ENCODE measurements around the gene ELMOD2.
"Not testable (repeated sequence)": the region's sequence is repeated elsewhere in the genome, so short reads cannot be mapped to it uniquely, and the experiment has no call there.

ELMOD2 gene

GRCh38 chr4:140523857-140524742, at the start of gene ELMOD2:
TSS of gene ELMOD2 (plus strand) at chr4:140524168. CDS start at chr4:140525429, 1,261 bp downstream.
- peak; percentile 98 for DNase-seq

DNA sequence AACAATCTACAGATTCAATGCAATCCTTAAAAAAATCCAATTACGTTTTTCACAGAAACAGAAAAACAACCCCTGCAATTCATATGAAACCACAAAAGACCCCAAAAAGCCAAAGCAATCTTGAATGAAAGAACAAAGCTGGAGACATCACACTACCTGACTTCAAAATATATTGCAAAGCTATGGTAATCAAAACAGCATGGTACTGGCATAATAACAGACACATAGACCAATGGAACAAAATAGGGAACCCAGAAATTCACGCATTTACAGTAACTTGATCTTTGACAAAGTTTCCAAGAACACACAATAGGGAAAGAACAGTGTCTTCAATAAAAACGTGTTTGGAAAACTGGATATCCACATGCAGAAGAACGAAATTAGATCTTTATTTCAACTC, 40.5 kb upstream of the ELMOD2 start:
- DNase-seq: no peak

DNA sequence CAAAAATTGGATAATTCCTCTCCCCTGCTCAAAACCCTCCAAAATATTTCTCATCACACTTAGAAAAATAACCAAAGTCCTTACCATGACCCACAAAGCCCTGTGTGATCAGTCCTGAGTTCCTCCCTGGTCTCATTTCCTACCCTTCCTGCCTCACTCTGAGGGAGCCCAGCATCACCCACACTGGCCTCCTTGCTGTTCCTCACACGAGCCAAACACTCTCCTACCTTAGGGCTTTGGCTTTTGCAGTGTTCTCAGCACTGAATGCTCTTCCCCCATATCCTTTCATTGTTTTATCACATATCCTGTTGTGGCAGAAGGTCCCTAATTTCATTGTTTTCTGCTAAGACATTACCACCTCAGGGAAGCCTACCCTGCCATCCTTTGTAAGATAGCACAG, 38.0 kb upstream of the ELMOD2 start:
- peak; percentile 0 for DNase-seq

DNA sequence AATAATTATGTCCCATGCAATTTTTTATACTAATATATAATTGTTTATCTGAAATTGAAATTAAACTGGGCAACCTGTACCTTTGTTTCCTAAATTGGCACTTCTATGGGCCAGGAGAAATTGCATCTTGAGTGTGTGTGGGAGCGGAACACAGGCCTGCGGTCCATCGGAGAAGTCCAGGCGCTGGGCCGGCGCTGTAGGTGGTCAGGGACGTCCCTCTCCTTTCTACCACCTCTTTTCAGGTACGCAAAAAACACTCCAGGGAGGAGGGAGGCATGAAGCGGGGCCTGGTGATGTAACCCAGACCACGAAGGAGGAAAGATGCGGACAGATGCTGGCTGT, 26.6 kb upstream of the ELMOD2 start:
- no peak for DNase-seq

GRCh38 chr4:140497747-140498636, 26.0 kb upstream of the ELMOD2 start, which contains the start of gene MGAT4D:
TSS of gene MGAT4D (minus strand) at chr4:140498293. CDS start at chr4:140498222, 71 bp downstream.
- DNase-seq: no peak

DNA sequence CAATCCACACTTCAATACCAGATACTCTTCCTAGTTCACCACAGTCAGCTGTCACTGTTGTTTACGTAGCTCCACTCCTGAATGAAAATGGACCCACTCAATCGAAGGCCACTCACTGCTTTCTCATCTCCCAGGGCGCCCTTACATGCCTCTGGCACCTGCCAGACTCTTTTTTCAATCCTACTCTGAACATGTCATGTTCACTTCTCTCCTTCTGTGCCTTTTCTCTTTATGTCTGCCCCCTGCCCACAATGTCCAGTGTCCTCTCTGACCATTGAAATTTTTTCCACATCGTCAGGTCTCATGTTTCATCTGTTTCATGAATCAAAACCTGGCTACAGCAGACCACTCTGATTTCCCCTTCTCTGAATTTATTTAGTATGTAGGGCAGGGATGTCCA, 24.6 kb upstream of the ELMOD2 start:
- DNase-seq: no peak

- DNase-seq: no peak
Observed at GRCh38 chr4:140504261-140504660, 19.7 kb upstream of the ELMOD2 start.

DNA sequence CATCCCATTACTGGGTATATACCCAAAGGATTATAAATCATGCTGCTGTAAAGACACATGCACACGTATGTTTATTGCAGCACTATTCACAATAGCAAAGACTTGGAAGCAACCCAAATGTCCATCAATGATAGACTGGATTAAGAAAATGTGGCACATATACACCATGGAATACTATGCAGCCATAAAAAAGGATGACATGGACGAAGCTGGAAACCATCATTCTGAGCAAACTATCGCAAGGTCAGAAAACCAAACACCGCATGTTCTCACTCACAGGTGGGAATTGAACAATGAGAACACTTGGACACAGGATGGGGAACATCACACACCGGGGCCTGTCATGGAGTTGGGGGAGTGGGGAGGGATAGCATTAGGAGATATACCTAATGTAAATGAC, 10.2 kb upstream of the ELMOD2 start:
- not testable (repeated sequence) for DNase-seq

DNA sequence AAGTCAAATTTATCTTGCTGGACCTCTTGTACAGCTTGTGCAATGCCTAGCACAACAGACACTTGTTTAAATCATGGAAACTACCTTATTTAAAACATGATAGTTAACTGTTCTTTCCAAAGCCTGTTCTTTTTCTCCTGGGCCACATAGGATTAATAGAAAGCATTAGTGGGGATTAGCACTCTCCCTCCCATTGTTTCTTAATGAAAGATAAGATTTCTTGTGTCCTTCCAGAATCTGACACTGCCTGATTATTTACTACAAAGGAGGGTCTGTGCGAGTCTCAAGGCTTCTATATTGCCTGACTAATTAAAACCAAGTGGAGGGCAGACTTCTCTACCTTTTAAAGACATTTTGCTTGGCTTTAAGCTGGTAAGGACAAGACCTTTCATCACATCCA, 8.5 kb upstream of the ELMOD2 start:
- no peak for DNase-seq

DNA sequence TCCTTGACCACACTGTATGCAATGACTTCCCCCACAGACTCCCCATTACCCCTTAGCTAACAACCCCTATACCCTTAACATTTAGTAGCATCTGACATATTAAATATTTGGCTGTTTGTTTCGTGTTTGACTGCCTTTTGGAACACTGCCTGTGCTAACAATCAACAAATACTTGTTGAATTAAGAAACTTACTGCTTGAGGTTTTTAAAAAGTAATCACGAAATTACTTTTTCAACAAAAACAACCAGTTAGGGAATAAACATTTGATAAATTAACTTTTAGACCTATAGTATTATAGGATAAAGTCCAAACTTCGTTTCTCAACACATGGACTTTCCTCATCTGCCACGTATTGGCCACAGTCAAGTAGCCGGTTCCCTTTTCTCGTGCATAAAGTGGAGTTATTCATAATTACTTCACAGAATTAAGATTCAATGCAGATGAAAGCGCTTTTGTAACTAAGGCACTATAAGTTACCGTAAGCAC, 555 bp upstream of the ELMOD2 start:
- DNase-seq: no peak

- DNase-seq: no peak
Observed at GRCh38 chr4:140529434-140529833, 5.5 kb downstream of the ELMOD2 start.

- no peak for DNase-seq
Observed at GRCh38 chr4:140533951-140534480, 10.0 kb downstream of the ELMOD2 start.

DNA sequence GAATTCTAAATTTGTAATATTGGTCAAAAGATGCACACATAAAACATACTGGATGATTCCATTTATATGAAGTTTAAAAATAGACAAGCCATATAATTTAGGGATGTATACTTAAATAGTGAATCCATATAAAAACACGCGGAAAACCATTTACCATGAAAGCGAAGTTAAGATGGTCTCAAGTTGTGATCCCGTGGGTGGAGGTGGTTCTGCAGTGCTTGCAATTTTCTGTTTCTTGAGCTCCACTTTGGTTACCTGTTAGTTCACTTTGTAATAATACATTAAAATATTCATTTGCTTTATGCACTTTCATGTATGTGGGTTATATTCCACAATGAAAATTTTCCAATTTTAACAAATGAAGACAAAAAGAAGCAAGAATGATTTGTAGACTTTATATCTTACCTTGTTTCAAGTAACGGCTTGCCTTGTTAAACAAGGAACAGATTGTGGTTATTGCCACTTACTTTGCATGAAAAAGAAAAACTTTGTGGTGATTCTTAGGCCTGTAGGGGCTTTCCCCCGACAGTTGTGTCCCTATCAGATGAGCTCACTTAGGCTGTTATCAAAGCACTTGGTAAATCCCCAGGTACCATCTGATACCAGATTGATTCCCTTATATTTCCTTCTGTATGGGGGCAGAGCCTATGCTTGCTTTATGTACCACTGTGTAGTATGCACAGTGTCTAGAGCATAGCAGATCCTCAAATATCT, 32.6 kb downstream of the ELMOD2 start:
- no peak for DNase-seq

- no peak for DNase-seq
Observed at GRCh38 chr4:140557831-140558435, 34.0 kb downstream of the ELMOD2 start.

DNA sequence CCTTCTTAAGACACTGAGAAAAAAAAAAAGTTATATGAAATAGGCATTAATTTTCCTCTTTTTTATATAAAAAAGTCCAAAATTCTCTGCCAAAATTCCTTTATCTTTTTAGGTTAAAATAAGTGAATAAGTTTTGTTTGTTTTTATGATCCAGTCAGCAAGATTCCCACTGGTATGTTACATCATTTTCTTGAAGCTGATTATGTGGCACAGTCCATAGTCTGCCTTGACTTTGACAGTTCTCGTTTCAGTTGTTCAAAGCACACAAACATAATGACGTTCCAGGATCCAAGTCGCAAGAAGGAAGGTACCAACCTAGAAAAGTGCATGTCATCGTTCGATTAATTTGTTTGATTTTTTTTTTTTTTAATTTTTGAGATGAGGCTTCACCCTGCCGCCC, 35.7 kb downstream of the ELMOD2 start:
- no peak for DNase-seq

- DNase-seq: peak; percentile 42
Observed at GRCh38 chr4:140568507-140569306, 44.7 kb downstream of the ELMOD2 start, which contains the start of gene UCP1. TSS of gene UCP1 (minus strand) at chr4:140568961. CDS start at chr4:140568729, 232 bp downstream.

DNA sequence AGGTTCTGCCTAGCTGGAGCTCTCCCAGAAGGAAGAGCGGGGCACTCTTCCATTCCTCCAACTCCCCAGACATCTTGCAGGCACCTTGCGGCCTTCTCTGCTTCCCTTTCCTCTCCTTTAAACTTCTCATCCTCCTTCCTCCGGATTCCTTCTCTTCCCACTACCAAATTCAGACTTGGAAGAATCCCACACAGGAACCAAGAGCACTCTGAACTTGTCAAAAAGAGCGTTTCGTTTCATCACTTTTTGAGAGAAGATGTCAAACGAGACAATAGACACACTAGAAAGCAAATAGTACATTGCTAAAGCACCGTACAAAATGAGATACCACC, 45.3 kb downstream of the ELMOD2 start:
- no peak for DNase-seq

- no peak for DNase-seq
Observed at GRCh38 chr4:140571620-140572019, 47.7 kb downstream of the ELMOD2 start.

- DNase-seq: no peak
Observed at GRCh38 chr4:140575489-140575888, 51.5 kb downstream of the ELMOD2 start.

- peak; percentile 78 for DNase-seq
Observed at GRCh38 chr4:140579278-140579677, 55.3 kb downstream of the ELMOD2 start.

DNA sequence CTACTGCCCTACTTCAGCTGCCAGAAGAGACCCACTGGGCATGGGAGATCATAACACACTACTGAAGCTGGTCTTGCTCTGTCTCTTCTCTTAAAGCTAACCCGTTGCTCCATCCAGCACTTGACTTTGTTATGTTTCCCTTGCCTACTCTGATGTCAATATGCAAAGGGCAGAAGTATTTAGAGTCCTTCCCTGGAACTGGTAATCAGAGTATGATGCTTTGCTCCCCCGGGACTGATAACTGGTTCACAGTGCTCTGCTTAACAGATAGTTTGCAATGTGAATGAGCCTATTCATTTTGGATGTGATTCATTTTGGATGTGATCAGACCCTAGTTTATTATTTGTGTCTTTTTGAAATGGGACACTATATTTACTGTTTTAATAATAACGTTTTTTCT, 57.1 kb downstream of the ELMOD2 start:
- no peak for DNase-seq
